GM21515 (cell line): Measurements from ENCODE around the gene HEXIM1.

Source experiments
- ATAC-seq: cut with Tn5 transposase; IDR thresholded peaks from one replicate; pipeline ENCODE4 v1.9.1; 2021; ENCODE audit not compliant: unreplicated experiment

Gene HEXIM1

DNA sequence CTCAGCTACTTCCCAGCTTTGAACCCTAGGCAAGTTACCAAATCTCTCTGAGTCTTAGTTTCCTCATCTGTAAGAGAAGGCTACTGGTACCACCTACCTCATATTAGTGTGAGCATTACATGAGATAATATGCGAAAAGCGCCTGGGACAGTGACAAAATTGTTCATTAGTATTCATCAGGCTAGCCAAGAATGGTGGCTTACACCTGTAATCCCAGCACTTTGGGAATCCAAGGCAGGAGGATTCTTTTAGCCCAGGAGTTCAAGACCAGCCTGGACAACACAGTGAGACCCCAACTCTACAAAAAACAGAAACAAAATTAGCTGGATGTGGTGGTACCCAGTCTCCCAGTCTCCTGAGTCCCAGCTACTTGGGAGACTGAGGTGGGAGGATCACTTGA lies 19.3 kb upstream of the HEXIM1 start:
- ATAC-seq, result no peak

DNA sequence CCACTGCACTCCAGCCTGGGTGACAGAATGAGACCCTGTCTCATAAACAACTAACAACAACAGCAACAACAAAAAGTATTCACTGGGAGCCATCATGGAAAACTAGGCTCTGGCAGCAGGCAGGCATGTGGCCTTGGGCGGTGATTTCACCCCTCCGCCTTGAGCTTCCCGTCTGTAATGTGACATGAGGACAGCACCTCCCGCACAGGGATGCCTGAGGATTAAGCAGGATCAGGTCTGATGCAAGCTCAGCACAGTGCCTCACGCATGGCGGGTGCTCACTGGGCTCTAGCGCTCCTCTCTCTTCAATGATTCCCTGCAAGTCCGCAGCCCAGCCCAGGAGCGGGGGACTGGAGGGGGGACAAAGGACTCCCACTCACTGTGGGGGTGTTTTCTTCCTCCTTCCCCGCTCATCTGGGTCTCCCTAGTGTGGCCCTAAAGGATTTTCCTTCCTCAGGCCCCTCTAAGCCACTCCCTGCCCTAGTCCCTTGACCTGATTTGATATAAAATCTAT lies 18.8 kb upstream of the HEXIM1 start:
- no peak for ATAC-seq

DNA sequence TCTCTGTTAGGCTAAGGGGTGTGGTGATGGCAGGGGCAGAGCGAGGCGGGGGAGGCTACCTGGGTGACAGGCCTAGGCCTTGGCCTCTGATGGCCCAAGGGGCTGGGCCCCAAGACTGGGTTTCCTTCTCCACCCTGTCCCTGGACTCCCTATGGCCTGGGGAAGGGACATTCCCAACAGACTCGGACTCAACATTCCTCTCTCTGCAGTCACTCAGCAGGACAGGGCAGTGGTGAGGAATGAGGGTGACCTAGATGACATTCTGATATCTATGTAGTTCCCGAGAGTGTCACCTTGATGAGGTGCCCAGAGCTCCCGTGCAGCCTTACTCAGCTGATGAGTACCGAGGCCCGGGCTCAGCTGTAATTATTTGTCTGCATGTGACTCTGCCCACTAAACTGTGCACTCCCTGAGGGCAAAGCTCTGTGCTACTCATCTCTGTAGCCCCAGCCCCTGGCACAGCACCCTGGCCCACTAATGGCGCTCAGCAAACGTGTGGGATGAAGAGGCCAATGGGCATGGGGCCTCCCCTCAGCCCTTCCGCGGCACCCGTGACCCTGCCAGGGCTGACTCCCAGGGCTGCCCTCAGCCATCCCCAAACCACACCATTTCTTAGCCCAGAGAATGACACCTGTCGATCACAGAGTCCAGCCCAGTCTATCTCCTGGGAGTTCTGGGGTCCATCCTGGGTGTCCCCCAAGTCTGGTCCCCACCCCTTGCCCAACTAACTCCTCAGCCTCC lies 18.2 kb upstream of the HEXIM1 start:
- ATAC-seq, result no peak

DNA sequence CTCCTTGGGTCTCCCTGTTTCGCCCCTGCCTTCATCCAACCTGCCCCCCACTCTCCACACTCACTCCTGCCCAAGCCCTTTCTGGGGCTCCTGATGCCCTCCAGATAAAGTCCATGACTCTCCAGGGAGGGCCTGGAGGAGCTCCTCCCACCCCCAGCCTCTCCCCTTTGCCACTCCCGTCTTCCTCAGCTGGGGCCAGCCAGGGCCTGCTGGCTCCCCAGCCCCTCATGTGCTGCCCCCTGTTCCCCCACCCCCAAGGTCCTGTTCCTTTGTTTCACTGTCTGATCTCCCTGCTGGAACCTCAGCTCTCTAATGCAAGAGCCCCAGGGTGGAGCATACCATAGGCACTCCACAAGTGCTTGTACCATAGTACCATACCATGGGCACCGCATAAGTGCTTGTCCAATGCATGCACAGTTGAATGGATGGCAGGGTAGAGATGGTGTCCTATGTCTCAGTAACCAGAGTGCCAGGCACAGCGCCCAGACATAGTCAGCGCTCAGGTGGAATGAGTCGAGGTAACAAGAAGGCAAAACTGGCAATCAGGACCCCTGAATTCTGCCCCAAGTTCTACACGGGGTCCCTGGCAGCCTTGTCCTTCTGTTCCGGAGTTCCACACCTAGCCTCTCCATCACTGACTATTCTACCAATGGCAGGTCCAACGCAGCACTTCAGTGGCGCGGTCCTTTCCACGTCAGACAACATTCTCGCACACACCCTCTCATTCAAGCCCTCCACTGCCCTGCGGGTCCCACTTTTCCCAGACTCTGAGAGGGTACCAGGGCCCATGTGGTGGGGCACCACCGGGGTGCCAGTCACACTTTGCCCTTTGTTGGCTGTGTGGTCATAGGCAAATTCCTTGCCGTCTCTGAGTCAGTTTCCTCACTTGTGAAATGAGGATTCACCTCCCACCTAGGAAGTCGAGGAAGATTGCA lies 17.3 kb upstream of the HEXIM1 start:
- ATAC-seq, result no peak

- no peak for ATAC-seq
Observed at GRCh38 chr17:45131616-45132319, 16.5 kb upstream of the HEXIM1 start.

GRCh38 chr17:45132320-45132571 lies 16.0 kb upstream of the HEXIM1 start, which contains the start of gene PLCD3:
Gene PLCD3 (minus strand): TSS chr17:45132515. CDS start chr17:45132410, 105 bp downstream.
- no peak for ATAC-seq

GRCh38 chr17:45132572-45133463 lies 15.5 kb upstream of the HEXIM1 start:
- ATAC-seq, result no peak

- peak; percentile 64 for ATAC-seq
Observed at GRCh38 chr17:45135192-45135977, 12.9 kb upstream of the HEXIM1 start, which contains the start of gene ACBD4. Gene ACBD4 (plus strand): TSS chr17:45135687. CDS start chr17:45136145, 458 bp downstream.

GRCh38 chr17:45135978-45136791 lies 12.1 kb upstream of the HEXIM1 start:
- ATAC-seq, result no peak

GRCh38 chr17:45136846-45137560 lies 11.3 kb upstream of the HEXIM1 start:
- ATAC-seq, result no peak

- no peak for ATAC-seq
Observed at GRCh38 chr17:45137561-45138305, 10.5 kb upstream of the HEXIM1 start.

- ATAC-seq, result no peak
Observed at GRCh38 chr17:45138911-45139532, 9.3 kb upstream of the HEXIM1 start.

DNA sequence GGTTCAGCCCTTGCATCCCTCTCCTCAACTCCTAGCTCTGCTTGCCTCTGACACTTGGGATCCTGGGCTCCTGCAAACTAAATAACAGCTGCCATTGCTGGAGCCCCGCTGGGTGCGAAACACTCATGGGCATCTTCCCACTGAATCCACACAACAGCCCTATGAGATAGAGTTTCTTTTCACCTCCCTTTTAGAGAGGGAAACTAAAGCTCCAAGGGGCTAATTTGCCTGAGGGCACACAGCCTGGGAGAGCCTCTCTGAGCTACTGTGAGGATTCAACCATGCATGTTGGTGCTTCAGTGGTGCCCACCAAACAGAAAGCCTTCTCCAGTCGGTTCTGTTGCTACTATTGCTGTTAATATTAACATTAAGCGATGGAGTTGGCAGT lies 8.7 kb upstream of the HEXIM1 start:
- no peak for ATAC-seq

DNA sequence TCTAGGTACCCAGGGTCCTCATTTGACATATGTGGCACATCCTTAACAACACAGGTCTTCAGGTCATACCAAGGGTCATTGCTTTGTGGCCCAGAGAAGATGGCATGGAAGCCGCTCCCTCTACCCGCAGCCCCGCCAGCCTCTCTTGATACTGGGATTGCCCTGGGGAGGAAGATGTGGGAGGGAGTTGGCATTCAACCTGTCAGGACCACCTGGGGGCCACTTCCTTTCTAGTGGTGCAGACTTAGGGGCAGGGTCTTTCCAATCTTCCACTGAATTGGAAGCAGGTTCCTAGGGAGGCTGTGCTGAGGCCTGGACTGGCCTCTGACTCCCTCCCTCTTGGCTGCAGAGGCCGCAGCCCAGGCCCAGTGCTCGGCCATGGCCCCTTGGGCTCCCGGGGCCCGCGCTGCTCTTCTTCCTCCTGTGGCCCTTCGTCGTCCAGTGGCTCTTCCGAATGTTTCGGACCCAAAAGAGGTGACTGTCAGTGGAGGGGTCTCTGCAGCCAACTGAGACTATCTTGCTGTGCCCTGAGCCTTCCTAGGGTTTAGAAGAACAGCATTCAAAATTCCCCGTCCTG lies 5.1 kb upstream of the HEXIM1 start:
- no peak for ATAC-seq

DNA sequence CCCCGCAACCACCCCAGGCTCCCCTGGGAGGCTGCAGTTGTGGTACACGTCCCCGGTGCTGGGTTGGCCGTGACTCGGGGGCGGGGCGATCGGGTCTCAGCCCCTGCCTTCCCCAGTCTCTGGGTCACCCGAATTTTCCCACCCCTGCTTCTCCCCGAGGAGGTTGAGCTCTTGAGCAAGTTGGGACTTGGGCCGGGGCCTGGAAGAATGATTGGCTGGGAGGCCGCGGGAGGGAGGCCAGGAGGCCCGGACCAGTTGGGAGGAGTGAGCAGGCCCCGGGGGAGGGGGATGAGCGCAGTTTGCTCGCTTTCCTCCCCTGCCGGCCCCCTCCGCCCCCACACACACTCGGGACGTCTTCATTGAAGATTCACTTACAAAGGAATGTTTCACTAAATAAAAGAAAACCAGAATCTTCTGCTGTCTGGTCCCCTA lies 4.5 kb upstream of the HEXIM1 start:
- ATAC-seq, result no peak

GRCh38 chr17:45144199-45145034 lies 3.9 kb upstream of the HEXIM1 start:
- no peak for ATAC-seq
